Measurements from ENCODE around the gene IER5L. TPM values are rescaled to one million over a fixed set of nuclear protein-coding genes. Genes with fewer than 3 reads are reported as not detected.

IER5L gene
- total RNA-seq, 4 donors from 2014 or later: 13.0 to 31.5 (median 25.3) TPM

DNA sequence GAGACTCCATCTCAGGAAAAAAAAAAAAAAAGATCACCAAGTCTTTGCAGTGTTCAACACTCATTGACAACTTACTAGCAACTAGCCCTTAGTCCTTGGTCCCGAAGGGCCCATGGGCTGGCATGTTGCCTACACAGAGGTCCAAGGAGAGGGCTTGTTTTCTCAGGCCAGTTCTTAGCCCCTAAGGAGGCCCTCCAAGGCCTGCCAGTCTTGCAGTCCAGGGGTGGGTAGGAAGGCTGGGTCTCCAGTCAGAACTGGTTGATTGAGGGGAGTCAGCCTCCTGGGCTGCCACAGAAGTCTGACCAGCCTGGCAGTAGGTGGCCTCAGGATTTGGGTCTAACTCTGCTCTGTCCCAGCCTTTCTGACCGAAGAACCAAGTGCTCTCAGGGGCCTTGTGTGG is 32.7 kb downstream of the IER5L start:
- H3K4me1 ChIP-seq: peaks cover 15 to 81% (median 75%) of the 10 kb centered on the region in 4 donors
- H3K36me3 ChIP-seq: peaks cover 0 to 25% (median 3%) of the 10 kb centered on the region in 3 donors
- H3K27ac ChIP-seq: peak overlapping the region; percentile 83 to 100 (median 97)
- no peak for DNase-seq (ENCODE audit: low spot score in 2 of 2)
- WGBS, 2 donors: 26 to 37% methylated on average over 2 of the region's 2 CpGs
- no peaks in the 10 kb centered on the region for H3K27me3 ChIP-seq
- H3K9me3 ChIP-seq: no peaks in the 10 kb centered on the region
- TF ChIP-seq, protein P1, sequence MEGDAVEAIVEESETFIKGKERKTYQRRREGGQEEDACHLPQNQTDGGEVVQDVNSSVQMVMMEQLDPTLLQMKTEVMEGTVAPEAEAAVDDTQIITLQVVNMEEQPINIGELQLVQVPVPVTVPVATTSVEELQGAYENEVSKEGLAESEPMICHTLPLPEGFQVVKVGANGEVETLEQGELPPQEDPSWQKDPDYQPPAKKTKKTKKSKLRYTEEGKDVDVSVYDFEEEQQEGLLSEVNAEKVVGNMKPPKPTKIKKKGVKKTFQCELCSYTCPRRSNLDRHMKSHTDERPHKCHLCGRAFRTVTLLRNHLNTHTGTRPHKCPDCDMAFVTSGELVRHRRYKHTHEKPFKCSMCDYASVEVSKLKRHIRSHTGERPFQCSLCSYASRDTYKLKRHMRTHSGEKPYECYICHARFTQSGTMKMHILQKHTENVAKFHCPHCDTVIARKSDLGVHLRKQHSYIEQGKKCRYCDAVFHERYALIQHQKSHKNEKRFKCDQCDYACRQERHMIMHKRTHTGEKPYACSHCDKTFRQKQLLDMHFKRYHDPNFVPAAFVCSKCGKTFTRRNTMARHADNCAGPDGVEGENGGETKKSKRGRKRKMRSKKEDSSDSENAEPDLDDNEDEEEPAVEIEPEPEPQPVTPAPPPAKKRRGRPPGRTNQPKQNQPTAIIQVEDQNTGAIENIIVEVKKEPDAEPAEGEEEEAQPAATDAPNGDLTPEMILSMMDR (IDR thresholded peaks at IDR 0.05): no peak
- no peak overlapping the region for H3K4me3 ChIP-seq

DNA sequence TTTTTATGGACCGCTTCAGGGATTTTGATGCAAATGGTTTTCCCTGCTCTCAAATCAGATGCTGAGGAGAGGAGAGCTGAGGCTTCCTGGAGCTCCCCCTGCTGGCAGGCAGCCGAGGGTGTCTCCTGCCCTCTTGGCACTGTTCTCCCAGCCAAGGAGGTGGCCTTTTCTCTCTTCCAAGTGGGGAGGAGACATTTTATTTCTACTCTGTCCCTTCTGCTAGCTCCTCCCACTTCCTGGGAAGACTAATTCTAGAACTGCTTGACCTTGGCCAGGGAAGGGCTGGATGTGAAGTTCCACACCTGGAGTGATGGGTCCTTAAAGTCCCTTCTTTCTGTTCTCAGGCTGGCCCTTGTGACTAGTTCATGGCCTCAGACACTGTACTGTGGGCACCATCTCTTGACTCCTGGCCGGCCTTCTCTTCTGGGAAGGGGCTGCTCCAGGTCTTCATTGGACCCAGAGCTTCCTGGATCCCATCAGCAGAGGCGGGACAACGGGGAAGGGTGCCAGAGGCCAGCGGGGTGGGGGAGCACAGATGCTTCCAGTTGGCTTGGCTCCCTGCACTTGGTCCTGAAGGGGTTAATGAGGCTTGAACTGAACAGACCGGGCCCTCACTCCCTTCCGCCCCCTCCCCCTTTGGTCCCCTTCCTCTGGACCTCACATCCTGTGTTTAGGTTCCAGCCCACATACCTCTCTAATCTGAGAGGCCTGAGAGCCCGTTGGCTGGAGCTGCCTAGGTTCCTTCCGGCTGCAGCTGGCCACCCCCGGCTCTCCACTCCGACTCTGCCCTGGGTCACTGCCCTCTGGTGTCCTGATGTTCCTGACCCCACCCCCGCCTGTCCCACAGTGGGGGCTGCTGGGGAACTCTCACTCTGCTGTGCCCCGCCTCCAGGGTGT is 34.8 kb downstream of the IER5L start:
- TF ChIP-seq EP300 (IDR thresholded peaks at IDR 0.05) (peak in 1 of 2 donors; percentile 86), POLR2A (IDR thresholded peaks at IDR 0.05) (peak in 1 of 2 donors; percentile 49)
- TF ChIP-seq, protein P1 (IDR thresholded peaks at IDR 0.05): peak; percentile 80 to 94 (median 82)
- WGBS, 2 donors: 20 to 25% methylated on average over 14 of the region's 14 CpGs
- peak; percentile 80 to 85 for DNase-seq (ENCODE audit: low spot score in 2 of 2)
- H3K27ac ChIP-seq: peak overlapping the region; percentile 97 to 100 (median 100)
- peaks cover 0 to 9% (median 0%) of the 10 kb centered on the region in 3 donors for H3K36me3 ChIP-seq
- H3K9me3 ChIP-seq: no peaks in the 10 kb centered on the region
- peak overlapping the region in 1 of 4 donors; percentile 6 for H3K4me3 ChIP-seq
- no peaks in the 10 kb centered on the region for H3K27me3 ChIP-seq
- peaks cover 15 to 98% (median 90%) of the 10 kb centered on the region in 4 donors for H3K4me1 ChIP-seq

DNA sequence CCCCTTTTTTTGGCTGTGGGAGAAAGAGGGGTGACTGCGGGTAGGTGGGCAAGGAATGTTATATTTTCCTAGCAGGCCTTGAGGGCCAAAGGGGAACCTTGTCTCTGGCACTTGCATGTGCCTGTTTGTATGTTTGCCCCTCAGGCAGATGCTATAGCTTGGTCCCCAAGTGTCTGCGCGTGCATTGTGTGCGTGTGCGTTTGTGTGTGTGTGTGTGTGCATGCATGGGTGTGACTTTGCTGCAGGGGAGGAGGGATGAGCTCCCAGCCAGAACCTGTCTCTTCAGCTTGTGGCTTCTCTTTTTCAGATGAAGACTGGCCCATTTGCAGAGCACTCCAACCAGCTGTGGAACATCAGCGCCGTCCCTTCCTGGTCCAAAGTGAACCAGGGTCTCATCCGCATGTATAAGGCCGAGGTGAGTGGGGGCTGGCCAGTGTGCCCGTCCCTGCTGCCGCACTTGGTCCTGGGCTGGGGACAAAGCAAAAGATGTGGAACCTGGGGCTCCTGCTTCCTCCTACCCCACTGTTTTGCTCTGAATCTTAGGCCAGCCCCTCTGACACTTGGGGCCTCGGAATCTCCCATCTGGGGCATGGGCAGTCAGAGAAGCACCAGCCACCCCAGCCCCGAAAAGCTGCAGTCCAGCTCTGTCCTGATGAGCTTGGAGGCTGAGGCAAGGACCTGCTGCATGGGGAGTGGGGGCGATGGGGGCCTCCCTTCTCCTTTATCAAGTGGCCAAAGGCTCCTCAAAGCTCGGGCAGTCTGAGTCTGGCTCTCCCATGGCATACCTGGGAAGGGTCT is 35.7 kb downstream of the IER5L start:
- Histone ChIP-seq H3K4me1 (peaks cover 15 to 98% (median 89%) of the 10 kb centered on the region in 4 donors), H3K27ac (peak overlapping the region; percentile 97 to 100 (median 100)), H3K9me3 (no peaks in the 10 kb centered on the region), H3K36me3 (peaks cover 0 to 10% (median 0%) of the 10 kb centered on the region in 3 donors), H3K4me3 (peak overlapping the region in 1 of 4 donors; percentile 21), H3K27me3 (no peaks in the 10 kb centered on the region)
- TF ChIP-seq EP300 (IDR thresholded peaks at IDR 0.05): no peak
- TF ChIP-seq, protein P1 (IDR thresholded peaks at IDR 0.05): no peak
- TF ChIP-seq POLR2A (IDR thresholded peaks at IDR 0.05): no peak
- WGBS, 2 donors: 36 to 53% methylated on average over 12 to 13 of the region's 15 CpGs
- no peak for DNase-seq (ENCODE audit: low spot score in 2 of 2)

DNA sequence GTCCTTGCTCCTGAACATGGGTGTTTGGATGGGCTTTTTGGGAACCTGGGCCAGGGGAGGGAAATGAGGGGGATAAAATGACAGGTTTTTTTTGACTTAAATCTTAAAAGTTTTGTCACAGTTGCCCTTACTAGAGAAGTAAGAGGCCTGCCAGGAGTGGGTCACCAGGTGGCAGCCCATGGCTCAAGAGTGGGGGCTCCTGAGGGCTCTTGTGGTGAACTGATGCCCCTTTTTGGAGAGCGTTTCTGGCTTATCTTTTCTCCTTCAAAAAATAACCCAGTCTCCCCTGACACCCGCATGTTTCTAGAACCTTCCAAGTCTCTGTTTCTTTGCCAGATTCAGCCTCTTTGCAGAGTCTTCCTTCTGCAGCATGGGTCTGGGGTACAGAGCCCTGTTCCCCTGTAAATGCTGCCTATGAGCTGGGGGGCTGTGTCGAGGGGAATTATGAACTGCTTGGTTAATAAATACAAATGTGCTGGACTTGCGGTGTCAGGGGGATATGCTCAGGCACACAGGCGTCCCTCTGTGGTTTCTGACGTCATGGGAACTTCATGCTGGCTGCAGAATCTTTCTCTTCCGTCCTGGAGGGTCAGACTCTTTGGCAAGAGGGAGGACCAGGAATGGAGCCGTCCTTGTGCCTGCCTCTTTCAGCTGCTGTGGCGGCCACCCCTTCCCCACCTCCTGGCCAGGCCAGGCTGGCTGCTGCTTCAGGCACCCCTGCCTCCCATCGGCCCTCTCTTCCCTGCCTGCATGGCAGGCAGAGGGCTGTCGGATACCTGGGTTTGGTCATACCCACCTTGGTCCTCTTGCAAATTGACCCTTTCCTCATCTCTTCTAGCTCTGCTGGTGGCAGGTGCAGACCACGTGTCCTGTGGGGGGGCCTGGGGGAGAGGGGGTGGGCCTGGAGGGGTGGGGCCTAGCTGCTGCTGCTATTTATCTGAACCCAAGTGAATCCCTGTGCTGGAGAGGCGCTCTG is 36.7 kb downstream of the IER5L start:
- H3K9me3 ChIP-seq: no peaks in the 10 kb centered on the region
- TF ChIP-seq EP300 (IDR thresholded peaks at IDR 0.05) (peak; percentile 38 to 85), POLR2A (IDR thresholded peaks at IDR 0.05) (peak in 1 of 2 donors; percentile 20)
- TF ChIP-seq, protein P1 (IDR thresholded peaks at IDR 0.05): peak in 1 of 5 experiments; percentile 11
- H3K27me3 ChIP-seq: no peaks in the 10 kb centered on the region
- peak overlapping the region; percentile 6 to 48 (median 14) for H3K4me3 ChIP-seq
- H3K27ac ChIP-seq: peak overlapping the region; percentile 97 to 100 (median 100)
- peak; percentile 54 to 79 for DNase-seq (ENCODE audit: low spot score in 2 of 2)
- H3K36me3 ChIP-seq: peaks cover 0 to 14% (median 0%) of the 10 kb centered on the region in 3 donors
- 6% methylated on average over 12 to 13 of the region's 13 CpGs for WGBS, 2 donors
- H3K4me1 ChIP-seq: peaks cover 15 to 98% (median 84%) of the 10 kb centered on the region in 4 donors

All from tibial nerve (tissue), 4 donors.